HG03354 (cell line): ENCODE data around the gene C5.
"Not testable (repeated sequence)": the region's sequence is repeated elsewhere in the genome, so short reads cannot be mapped to it uniquely, and the experiment has no call there.

Source experiments
- ATAC-seq: cut with Tn5 transposase; IDR thresholded peaks from one replicate; pipeline ENCODE4 v1.9.1; 2021; ENCODE audit warnings: mild to moderate bottlenecking; ENCODE audit not compliant: unreplicated experiment, poor library complexity, severe bottlenecking

The C5 gene

DNA sequence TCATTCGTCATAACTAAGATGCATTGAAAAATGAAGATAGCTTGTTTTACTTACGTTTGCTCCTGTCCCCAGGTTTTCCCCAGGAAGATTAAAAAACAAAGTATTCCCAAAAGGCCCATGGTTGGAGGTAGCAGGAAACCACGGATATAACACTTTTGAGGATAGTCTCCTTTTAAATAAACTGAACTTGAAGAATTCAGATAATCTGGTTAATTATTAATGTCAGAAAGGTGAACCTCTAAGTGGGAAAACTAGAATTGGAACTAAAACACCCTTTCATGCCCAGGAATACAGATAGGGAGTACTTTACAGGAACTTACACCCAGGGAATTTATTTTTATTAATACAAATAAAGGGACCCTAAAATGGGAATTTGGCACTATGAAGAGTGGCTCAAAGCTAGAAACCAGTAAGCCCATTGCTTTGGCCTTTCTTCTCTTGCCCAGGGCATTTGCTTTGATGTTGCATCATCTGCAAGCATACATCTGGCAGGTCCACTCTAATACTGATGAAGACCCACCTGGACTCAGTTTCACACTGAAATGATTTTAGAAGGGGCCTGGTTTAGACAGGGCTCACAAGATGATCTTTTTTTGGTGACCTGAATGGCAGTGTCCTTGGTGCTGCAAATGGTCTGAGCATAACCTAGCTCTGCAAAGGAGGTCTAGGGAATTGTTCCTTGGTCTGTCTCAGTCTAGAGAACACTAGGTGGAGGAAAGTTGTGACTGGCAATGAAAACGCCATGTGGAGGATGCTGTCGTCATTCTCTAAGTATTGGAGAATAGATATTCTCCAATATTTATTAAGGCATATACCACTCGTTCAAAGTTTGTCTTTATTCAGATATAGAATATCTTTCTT lies at the start of gene C5:
Gene C5 (minus strand): TSS at position 148 of the 861 bp plus-strand sequence. CDS start 29 bp downstream, at position 119.
- ATAC-seq: no peak

DNA sequence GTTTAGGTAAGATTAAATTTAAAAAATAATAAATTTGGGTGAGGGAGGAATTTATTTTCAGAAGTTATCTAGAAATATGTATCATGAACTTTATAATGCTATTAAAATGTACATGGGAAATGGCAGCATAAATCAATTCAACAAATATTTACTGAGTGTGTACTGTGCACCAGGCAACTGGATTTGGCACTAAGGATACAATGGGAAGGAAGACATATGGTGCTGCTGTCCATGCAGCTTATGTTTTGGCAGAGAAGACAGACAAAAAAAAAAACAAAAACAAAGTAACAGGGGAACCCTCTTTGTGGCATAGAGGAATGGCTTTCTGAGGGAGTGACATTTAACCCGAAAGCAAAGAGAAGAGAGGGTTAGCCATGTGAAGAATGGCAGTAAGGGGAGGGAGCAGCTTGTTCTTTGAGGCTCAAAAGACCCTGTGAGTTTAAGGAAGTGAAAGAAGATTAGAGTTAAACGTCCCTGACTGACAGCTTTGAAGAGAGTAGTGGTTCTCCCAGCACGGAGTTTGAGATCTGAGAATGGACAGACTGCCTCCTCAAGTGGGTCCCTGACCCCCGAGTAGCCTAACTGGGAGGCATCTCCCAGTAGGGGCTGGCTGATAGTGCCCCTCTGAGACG lies 48.6 kb upstream of the C5 start:
- ATAC-seq: no peak

DNA sequence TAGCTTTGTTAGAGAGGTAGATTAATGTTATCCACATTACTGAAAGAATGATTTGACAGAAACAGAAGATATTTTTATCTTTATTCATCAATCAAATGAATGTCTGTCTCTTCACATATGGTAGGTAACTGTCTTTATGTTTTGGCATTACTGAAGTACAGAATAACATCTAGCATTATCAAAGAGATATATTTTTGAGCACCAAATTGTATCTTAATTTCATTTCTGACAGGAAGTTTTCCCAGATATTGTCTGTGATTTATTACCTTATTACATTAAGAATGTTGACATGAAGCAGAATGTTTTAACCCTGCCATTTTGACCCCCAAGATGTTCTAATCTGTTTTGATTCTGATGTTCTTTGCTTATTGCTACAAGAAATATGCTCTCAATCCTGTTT lies 45.0 kb upstream of the C5 start:
- no peak for ATAC-seq

GRCh38 chr9:121090743-121091142 lies 40.7 kb upstream of the C5 start:
- not testable (repeated sequence) for ATAC-seq

DNA sequence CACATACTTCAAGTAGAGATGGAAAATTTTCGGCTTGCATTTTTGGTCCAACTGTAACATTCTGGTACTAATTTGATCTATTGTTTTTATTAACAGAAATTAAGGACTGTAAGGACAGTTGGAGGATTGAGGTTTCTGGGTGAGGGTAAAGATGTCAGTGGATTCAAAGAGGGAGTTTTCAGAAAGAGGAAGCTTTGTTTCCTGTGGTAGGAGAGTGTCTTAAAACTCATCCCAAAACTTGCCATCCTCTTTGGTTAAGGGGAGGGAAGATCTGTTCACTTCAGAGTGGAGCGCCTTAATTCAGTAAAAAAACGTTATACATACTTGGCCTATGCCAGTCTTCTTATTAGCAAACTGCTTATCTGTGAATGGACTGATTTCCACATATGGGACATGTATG lies 38.5 kb upstream of the C5 start:
- ATAC-seq: no peak

GRCh38 chr9:121085661-121086060 lies 35.6 kb upstream of the C5 start:
- ATAC-seq: no peak

DNA sequence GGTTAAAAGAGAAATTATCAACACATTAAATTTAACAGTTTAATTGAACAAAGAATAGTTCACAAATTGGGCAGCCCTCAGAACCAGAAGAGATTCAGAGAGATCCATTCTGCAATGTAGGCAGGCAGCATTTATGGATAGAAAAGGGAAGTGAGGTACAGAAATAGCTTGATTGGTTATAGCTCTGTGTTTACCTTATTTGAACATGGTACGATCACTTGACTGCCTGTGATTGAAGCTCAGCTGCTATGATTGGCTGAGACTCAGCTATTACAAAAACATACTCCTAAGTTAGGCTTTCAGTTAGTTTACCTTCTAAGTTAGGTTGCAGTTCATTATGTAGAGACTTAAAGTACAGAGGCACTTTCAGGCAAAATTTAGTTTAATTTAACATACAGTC lies 32.0 kb upstream of the C5 start:
- no peak for ATAC-seq

DNA sequence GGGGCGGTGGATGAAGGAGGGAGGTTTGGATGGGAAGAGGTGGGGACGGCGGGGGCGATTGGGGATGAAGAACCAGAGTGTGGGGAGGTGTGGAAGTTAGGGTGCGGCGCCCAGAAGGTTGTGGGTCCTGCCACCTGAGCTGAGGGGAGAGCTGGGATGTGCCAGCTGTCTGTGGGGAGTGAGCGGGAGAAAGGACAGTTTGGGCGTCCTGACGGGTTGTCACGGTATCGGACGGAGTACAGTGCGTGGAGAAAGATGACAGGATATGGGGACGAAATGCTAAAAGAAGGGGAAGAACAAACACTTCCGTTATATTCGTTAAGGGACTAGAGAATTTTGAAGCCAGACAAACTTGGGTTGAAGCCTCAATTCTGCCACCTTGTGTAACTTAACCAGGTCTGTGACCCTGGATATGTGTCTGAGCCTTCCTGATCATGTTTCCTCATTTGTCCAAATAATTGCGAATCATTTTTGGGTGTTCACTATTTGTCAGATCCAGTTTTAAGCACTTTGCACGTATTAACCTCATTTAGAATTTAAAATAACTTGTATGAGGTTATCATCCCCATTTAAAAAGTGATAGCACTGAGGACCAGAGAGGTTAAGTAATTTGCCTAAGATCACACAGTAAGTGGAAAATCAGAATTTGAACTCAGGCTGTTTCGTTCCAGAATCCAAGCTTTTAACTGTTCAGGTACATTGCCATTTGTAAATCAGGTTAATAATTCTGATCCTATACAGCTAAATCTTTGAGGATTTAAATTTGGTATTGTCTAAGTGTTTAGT lies 25.4 kb upstream of the C5 start:
- peak; percentile 7 for ATAC-seq

- peak; percentile 65 for ATAC-seq
Observed at GRCh38 chr9:121074370-121075250, 24.5 kb upstream of the C5 start, which contains the start of gene CNTRL. TSS of gene CNTRL (plus strand) at chr9:121074955. CDS start at chr9:121088327, 13,372 bp downstream.

DNA sequence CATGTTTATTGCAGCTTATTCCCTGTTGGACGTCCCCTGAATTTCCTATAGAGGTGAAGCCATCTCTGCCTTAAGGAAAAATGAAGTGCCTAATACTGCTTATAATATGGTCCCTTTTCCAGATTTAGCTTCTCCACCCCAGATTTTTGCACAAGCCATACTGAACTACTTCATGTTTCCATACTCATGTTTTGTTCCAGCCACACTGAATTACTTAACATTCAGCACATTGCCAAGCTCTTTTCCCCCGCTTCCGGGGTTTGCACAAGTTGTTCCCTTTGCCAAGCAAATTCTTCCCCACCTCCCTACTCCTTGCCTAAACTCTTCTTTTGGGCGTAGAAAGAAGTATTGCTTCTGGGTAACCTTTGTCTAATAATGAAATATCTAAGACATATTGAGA lies 23.0 kb upstream of the C5 start:
- ATAC-seq: no peak

DNA sequence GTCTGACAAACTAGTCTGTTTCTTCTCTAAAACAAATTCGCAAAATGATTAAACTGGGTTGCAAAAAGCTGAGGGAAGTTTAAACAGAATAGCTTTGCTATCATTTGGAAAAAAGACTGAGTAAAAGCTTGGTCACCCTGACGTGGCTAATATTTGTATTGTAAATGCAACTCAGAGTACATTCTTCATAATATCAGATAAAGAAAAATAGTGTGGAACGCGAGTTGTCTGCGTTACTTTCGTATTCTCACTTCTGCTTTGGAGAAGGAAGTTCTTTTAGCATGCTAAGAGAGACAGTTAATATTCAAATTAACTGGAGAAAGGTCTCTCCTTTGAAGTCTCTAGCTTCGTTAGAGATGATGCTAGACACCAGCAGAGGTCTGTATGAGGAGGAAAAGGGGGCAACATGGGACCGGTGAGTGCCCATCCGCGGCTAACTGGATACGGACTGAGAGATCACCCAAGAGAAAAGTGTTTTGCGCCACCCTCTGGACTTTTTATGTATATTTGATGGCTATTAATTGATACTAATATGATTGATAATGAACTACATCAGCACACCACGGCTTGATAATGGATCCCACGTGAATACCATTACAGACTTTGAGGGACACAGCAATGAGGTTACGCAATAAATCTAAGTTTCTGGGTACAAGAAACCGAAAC lies 21.8 kb upstream of the C5 start:
- ATAC-seq: peak; percentile 53

GRCh38 chr9:121071370-121071755 lies 21.3 kb upstream of the C5 start:
- peak; percentile 24 for ATAC-seq

- no peak for ATAC-seq
Observed at GRCh38 chr9:121069396-121069795, 19.3 kb upstream of the C5 start.

DNA sequence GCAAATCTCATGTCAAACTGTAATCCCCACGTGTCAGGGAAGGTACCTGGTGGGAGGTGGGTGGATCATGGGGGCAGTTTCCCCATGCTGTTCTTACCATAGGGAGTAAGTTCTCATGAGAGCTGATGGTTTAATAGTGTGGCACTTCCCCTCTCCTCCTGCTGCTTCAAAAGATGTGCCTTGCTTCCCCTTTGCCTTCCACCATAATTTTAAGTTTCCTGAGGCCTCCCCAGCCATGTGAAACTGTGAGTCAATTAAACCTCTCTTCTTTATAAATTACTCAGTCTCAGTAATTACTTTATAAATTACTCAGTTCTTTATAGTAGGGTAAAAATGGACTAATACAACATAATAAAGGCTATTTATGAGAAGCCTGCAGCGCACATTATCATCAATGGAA lies 17.6 kb upstream of the C5 start:
- no peak for ATAC-seq

DNA sequence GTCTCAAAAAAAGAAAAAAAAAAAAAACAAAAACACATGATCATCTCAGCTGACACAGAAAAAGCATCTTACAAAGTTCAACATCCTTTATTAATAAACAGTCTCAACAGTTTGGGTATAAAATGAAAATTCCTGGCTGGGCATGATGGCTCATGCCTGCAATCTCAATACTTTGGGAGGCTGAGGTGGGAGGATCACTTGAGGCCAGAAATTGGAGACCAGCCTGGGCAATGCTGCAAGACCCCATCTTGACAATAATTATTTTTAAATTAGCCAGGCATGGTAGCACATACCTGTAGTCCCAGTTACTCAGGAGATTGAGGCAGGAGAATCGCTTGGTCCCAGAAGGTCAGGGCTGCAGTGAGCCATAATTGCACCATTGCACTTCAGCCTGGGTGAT lies 16.8 kb upstream of the C5 start:
- ATAC-seq: no peak

DNA sequence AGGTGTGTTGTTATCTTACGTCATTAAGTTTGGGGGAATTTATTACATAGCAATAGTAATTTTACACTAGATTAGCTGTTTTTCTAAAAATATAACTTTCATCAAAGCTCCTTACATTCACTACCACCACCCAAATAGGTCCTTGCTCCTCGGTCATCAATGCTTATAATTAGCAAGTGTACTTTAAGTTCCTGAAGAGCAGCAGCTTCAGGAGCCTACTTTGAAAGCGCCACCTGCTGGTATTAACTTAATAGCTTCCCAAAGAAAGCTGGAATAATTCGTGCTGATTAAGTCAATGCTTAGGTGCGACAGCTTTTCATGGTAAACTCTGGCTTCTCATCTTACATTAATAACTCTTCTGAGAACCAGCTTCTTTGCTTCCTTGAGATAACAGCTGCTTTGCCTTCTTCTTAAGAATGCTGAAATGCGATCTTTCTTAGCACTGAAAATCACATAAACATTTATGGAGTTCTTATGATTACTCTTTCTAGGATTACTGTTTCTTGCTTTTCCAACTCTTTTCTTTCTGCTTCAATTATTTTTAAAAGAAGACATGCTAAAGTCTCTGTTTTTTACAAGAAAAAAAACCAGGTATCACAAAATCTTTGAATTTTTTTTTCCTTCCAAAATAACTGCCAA lies 10.0 kb upstream of the C5 start:
- no peak for ATAC-seq

GRCh38 chr9:121059513-121059912 lies 9.4 kb upstream of the C5 start:
- no peak for ATAC-seq

GRCh38 chr9:121057821-121058220 lies 7.7 kb upstream of the C5 start:
- no peak for ATAC-seq
